ENCODE data around the gene PFKL.

- no peak for TF ChIP-seq POLR2A (IDR thresholded peaks at IDR 0.05)
- TF ChIP-seq, protein P1, sequence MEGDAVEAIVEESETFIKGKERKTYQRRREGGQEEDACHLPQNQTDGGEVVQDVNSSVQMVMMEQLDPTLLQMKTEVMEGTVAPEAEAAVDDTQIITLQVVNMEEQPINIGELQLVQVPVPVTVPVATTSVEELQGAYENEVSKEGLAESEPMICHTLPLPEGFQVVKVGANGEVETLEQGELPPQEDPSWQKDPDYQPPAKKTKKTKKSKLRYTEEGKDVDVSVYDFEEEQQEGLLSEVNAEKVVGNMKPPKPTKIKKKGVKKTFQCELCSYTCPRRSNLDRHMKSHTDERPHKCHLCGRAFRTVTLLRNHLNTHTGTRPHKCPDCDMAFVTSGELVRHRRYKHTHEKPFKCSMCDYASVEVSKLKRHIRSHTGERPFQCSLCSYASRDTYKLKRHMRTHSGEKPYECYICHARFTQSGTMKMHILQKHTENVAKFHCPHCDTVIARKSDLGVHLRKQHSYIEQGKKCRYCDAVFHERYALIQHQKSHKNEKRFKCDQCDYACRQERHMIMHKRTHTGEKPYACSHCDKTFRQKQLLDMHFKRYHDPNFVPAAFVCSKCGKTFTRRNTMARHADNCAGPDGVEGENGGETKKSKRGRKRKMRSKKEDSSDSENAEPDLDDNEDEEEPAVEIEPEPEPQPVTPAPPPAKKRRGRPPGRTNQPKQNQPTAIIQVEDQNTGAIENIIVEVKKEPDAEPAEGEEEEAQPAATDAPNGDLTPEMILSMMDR (IDR thresholded peaks at IDR 0.05): no peak
Observed at GRCh38 chr21:44286086-44286715, 13.7 kb upstream of the PFKL start.

All from thyroid gland (tissue), 4 donors.